HepG2 (cell line): ENCODE results near the gene CD68. TPM values are rescaled to one million over a fixed set of nuclear protein-coding genes. Genes with fewer than 3 reads are reported as not detected.

Experiments used
- CBFB ChIP-seq: sonication (generic); formaldehyde crosslinking; IDR thresholded peaks from 2 replicates; pipeline ENCODE4 v1.4.0; 2020; ENCODE audit warnings: missing genetic modification reagents
- CENPX ChIP-seq: sonication (generic); formaldehyde crosslinking; IDR thresholded peaks from 2 replicates; pipeline ENCODE4 v1.9.0; 2021; ENCODE audit warnings: mild to moderate bottlenecking, missing genetic modification reagents, moderate library complexity
- GATA4 ChIP-seq: sonication (generic); IDR thresholded peaks from 2 replicates; pipeline ENCODE4 v1.6.1; 2016; ENCODE audit warnings: antibody characterized with exemption, low read depth, borderline replicate concordance
- GMEB1 ChIP-seq: sonication (generic); formaldehyde crosslinking; IDR thresholded peaks from 2 replicates; pipeline ENCODE4 v1.5.1; 2020; ENCODE audit warnings: missing genetic modification reagents, mild to moderate bottlenecking, borderline replicate concordance
- HNRNPL ChIP-seq: fragments of 200-400 bp; formaldehyde crosslinking; IDR thresholded peaks from 2 replicates; pipeline ENCODE4 v1.6.1; 2017; ENCODE audit warnings: mild to moderate bottlenecking, low read depth, low read length
- KLF11 ChIP-seq: IDR thresholded peaks from 2 replicates; pipeline ENCODE4 v1.6.1; 2016; ENCODE audit warnings: missing compliant biosample characterization
- NFATC3 ChIP-seq: sonication (generic); formaldehyde crosslinking; IDR thresholded peaks from 2 replicates; pipeline ENCODE4 v1.5.1; 2020; ENCODE audit warnings: mild to moderate bottlenecking, missing genetic modification reagents
- POLR2G ChIP-seq: fragments of 200-400 bp; formaldehyde crosslinking; IDR thresholded peaks from 2 replicates; pipeline ENCODE4 v1.6.1; 2018; ENCODE audit warnings: mild to moderate bottlenecking, low read depth, low read length, moderate library complexity
- ZBTB1 ChIP-seq: sonication (generic); formaldehyde crosslinking; IDR thresholded peaks from 2 replicates; pipeline ENCODE4 v1.4.0; 2020; ENCODE audit warnings: missing genetic modification reagents, borderline replicate concordance
- ZBTB7A ChIP-seq: sonication (generic); formaldehyde crosslinking; IDR thresholded peaks from 2 replicates; pipeline ENCODE4 v1.8.0; 2022; ENCODE audit warnings: mild to moderate bottlenecking, missing genetic modification reagents
- ZNF160 ChIP-seq: sonication (generic); formaldehyde crosslinking; IDR thresholded peaks from 2 replicates; pipeline ENCODE4 v1.8.0; 2022; ENCODE audit warnings: mild to moderate bottlenecking, inconsistent platforms, missing genetic modification reagents
- ZNF264 ChIP-seq: sonication (generic); formaldehyde crosslinking; IDR thresholded peaks from 2 replicates; pipeline ENCODE4 v1.4.0; 2020; ENCODE audit warnings: missing genetic modification reagents
- ZNF292 ChIP-seq: sonication (generic); formaldehyde crosslinking; IDR thresholded peaks from 2 replicates; pipeline ENCODE4 v1.8.1; 2022; ENCODE audit warnings: mild to moderate bottlenecking, low read depth, missing genetic modification reagents, borderline replicate concordance
- ZNF350 ChIP-seq: sonication (generic); formaldehyde crosslinking; IDR thresholded peaks from 2 replicates; pipeline ENCODE4 v1.4.0; 2020; ENCODE audit warnings: mild to moderate bottlenecking, low read depth, missing genetic modification reagents, borderline replicate concordance
- ZNF484 ChIP-seq: sonication (generic); formaldehyde crosslinking; IDR thresholded peaks from 2 replicates; pipeline ENCODE4 v1.5.1; 2020; ENCODE audit warnings: mild to moderate bottlenecking, low read depth, missing genetic modification reagents, borderline replicate concordance
- ZNF563 ChIP-seq: sonication (generic); formaldehyde crosslinking; IDR thresholded peaks from 2 replicates; pipeline ENCODE4 v1.8.0; 2022; ENCODE audit warnings: mild to moderate bottlenecking, moderate library complexity, missing genetic modification reagents
- polyA plus RNA-seq, 8 experiments: library from polyadenylated mRNA; depleted of rRNA in 3 of 8; stranded (reverse) in 7 of 8; unstranded in 1 of 8; fragments of >200 nt; fragmentation: Illumina TruSeq in 4 of 8; extraction: Trizol in 4 of 8; gene quantifications; 2 replicates each; pipeline versions ENCODE4 v1.2.1 to v1.2.3, GENCODE V29; 2011 to 2016; ENCODE audit warnings: low read depth in 4 of 8, missing spikeins in 1 of 8, mixed read lengths in 1 of 8; ENCODE audit not compliant: insufficient read depth in 1 of 8
- total RNA-seq, 5 experiments: library from RNA; depleted of rRNA; stranded (reverse); fragments of >200 nt; fragmentation: Illumina TruSeq; extraction: Trizol; gene quantifications; 2 replicates each; pipeline ENCODE4 v1.2.3, GENCODE V29; 2016; ENCODE audit warnings: low read depth in 1 of 5
- TF ChIP-seq, protein P1 (sequence below): sonication (generic); formaldehyde crosslinking; IDR thresholded peaks from 2 replicates; pipeline ENCODE4 v1.5.0; 2020; ENCODE audit warnings: mild to moderate bottlenecking, missing genetic modification reagents
- TF ChIP-seq, protein P2 (sequence below): sonication (generic); formaldehyde crosslinking; IDR thresholded peaks from 2 replicates; pipeline ENCODE4 v1.8.0; 2022; ENCODE audit warnings: mild to moderate bottlenecking, missing genetic modification reagents, moderate library complexity
- TF ChIP-seq, protein P3 (sequence below), 2 experiments: sonication (generic) in 1 of 2; formaldehyde crosslinking in 1 of 2; IDR thresholded peaks; 2 replicates each; pipeline versions ENCODE4 v1.4.0 to v1.6.1; 2016 to 2020; ENCODE audit warnings: borderline replicate concordance in 1 of 2, low read depth in 1 of 2, mild to moderate bottlenecking in 1 of 2, missing genetic modification reagents in 1 of 2

Gene CD68
- total and polyA plus RNA-seq, 2 of the 13 experiments (the other 11 are each of a cell fraction or from before 2014, with no cell fraction given): 10.3 to 104 TPM

DNA sequence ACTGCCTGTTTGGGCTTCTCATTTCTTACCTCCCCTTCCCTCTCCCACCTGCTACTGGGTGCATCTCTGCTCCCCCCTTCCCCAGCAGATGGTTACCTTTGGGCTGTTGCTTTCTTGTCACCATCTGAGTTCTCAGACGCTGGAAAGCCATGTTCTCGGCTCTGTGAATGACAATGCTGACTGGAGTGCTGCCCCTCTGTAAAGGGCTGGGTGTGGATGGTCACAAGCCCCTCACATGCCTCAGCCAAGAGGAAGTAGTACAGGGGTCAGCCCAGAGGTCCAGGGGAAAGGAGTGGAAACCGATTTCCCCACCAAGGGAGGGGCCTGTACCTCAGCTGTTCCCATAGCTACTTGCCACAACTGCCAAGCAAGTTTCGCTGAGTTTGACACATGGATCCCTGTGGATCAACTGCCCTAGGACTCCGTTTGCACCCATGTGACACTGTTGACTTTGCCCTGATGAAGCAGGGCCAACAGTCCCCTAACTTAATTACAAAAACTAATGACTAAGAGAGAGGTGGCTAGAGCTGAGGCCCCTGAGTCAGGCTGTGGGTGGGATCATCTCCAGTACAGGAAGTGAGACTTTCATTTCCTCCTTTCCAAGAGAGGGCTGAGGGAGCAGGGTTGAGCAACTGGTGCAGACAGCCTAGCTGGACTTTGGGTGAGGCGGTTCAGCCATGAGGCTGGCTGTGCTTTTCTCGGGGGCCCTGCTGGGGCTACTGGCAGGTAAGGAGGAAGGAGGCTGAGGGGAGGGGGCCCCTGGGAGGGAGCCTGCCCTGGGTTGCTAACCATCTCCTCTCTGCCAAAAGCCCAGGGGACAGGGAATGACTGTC lies at the start of gene CD68 (continued):
- TF ChIP-seq POLR2G (peak; percentile 99), ZNF484 (CRISPR knock-in tag) (no peak), CBFB (CRISPR knock-in tag) (peak; percentile 71; the same call in 1 of the 2 replicates), ZBTB1 (CRISPR knock-in tag) (no peak), ZNF350 (CRISPR knock-in tag) (peak; percentile 71; the same call in 1 of the 2 replicates), GMEB1 (CRISPR knock-in tag) (no peak), HNRNPL (no peak), ZNF292 (CRISPR knock-in tag) (peak; percentile 18; the same call in 1 of the 2 replicates), KLF11 (CRISPR knock-in tag) (no peak), ZBTB7A (CRISPR knock-in tag) (no peak), ZNF264 (peak; percentile 65; the same call in 1 of the 2 replicates), ZNF563 (CRISPR knock-in tag) (no peak), GATA4 (peak; percentile 11; the same call in 1 of the 2 replicates), NFATC3 (CRISPR knock-in tag) (peak; percentile 55; the same call in 1 of the 2 replicates), ZNF160 (CRISPR knock-in tag) (peak; percentile 83; the same call in 1 of the 2 replicates), CENPX (CRISPR knock-in tag) (no peak)
- TF ChIP-seq, protein P1, sequence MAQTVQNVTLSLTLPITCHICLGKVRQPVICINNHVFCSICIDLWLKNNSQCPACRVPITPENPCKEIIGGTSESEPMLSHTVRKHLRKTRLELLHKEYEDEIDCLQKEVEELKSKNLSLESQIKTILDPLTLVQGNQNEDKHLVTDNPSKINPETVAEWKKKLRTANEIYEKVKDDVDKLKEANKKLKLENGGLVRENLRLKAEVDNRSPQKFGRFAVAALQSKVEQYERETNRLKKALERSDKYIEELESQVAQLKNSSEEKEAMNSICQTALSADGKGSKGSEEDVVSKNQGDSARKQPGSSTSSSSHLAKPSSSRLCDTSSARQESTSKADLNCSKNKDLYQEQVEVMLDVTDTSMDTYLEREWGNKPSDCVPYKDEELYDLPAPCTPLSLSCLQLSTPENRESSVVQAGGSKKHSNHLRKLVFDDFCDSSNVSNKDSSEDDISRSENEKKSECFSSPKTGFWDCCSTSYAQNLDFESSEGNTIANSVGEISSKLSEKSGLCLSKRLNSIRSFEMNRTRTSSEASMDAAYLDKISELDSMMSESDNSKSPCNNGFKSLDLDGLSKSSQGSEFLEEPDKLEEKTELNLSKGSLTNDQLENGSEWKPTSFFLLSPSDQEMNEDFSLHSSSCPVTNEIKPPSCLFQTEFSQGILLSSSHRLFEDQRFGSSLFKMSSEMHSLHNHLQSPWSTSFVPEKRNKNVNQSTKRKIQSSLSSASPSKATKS: no peak
- TF ChIP-seq, protein P2, sequence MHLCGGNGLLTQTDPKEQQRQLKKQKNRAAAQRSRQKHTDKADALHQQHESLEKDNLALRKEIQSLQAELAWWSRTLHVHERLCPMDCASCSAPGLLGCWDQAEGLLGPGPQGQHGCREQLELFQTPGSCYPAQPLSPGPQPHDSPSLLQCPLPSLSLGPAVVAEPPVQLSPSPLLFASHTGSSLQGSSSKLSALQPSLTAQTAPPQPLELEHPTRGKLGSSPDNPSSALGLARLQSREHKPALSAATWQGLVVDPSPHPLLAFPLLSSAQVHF (CRISPR knock-in tag): peak; percentile 49; the same call in 1 of the 2 replicates
- TF ChIP-seq, protein P3, sequence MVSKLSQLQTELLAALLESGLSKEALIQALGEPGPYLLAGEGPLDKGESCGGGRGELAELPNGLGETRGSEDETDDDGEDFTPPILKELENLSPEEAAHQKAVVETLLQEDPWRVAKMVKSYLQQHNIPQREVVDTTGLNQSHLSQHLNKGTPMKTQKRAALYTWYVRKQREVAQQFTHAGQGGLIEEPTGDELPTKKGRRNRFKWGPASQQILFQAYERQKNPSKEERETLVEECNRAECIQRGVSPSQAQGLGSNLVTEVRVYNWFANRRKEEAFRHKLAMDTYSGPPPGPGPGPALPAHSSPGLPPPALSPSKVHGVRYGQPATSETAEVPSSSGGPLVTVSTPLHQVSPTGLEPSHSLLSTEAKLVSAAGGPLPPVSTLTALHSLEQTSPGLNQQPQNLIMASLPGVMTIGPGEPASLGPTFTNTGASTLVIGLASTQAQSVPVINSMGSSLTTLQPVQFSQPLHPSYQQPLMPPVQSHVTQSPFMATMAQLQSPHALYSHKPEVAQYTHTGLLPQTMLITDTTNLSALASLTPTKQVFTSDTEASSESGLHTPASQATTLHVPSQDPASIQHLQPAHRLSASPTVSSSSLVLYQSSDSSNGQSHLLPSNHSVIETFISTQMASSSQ (IDR thresholded peaks at IDR 0.05; ENCODE audit: low read depth): no peak; the same call in 1 of the 2 replicates
- TF ChIP-seq, protein P3 (CRISPR knock-in tag; IDR thresholded peaks at IDR 0.05; ENCODE audit: borderline replicate concordance): peak; percentile 28; the same call in 1 of the 2 replicates
